D341Med (cell line): Measurements from ENCODE around the gene ATG9A.
"Not testable (repeated sequence)": the region's sequence is repeated elsewhere in the genome, so short reads cannot be mapped to it uniquely, and the experiment has no call there.

Experiments used
- DNase-seq: peaks from one replicate; pipeline ENCODE4 v3.0.0; 2012; ENCODE audit warnings: low spot score

ATG9A gene

GRCh38 chr2:219229305-219230058 is at the start of gene ATG9A, which contains the start of gene ANKZF1:
Gene ATG9A, minus strand, starts transcription at chr2:219229636. Its CDS starts 1,612 bp downstream, at chr2:219228024.
Gene ANKZF1, plus strand, starts transcription at chr2:219229806. Its CDS starts 452 bp downstream, at chr2:219230258.
- peak; percentile 95 for DNase-seq

DNA sequence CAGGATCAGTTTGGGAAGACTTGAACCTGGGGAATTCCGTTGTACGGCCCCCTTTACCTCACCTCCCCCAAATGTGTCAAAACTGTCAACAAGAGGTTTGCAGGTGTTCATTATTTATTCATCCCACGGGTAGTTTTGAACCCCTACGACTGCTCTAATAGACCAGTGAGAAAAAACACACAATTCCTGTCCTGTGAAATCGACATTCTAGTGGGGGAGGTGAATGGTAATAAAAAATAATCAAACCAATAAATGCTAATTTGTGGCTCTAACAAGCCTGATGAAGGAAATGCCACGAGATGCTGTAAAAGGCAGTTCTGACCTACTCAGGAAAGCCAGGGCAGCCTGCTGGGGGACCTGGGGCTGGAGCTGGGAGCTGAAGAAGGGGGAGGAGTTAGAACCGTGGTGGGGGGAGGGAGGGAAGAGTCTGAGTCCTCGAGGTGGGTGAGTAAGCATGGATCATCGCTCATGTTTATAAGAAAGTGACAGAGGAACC is 49.3 kb upstream of the ATG9A start:
- DNase-seq, result no peak

DNA sequence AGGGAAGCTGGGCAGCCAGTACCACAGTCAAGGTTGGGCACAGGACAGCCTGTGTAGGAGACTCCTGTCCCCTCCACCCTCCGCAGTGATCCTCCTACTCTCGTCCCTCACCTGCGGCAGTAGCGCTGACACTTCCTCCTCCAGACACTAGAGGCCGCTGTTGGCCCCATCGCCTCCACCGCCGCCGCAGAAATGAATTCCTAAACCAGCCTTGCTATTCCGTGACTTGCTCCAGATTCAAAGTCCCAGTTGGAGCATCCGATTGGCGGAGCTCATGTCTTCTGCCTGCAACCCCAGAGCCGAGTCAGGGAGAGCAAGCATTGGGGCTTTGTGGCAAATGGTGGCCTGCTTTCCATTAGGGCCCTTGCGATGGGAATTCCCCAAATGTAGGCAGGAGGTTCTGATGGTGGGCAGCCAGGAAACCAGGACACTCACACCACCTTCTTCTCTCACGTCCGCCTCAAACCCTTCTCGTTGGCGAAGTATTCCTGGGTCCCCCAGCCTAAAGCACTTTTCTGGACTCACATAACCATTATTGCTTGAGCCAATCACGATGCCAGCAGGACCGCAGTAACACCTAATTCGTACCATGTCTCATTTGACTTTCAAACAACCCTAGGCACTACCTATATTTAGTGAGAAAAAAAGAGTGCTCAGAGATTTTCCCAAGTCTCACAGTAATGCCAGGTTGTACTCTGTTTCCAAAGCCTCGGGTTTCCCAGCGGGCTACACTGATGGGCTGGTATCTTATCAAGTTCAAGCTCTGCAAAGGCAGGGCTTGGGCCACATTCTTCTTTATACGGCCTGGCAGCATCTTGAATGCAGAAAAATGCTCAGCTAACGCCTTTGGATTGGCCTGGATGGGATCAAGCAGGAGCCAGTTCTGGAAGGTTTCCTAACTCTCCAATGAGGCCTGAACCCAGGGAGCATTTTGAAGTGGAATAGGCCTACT is 48.5 kb upstream of the ATG9A start:
- DNase-seq, result peak; percentile 83

DNA sequence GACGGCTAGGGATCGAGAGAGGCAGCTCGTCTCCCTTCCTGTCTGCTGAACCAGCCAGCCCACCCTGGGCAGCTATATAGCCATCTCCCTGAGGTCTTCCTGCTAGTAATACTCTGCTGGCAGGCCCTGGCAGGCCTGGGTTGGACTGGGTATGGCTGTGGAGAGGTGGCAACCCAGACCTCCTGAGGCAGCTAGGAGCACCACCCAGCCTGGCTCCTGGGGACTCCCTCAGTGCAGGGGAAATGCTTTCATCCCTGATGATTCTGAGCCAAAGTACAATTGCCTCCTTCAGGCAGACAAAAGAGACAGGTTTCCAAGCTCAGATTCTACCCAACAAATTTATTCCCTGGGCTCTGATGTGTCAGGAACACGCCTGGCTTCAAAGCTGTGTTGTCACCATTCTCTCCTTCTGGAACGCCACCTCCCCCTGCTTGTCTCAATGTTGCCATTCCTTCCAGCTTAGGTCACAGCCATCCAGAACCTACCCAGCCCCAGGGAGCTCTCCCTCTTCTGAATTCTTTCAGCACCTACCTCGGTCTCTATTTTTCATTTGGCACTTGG is 45.0 kb upstream of the ATG9A start:
- no peak for DNase-seq

DNA sequence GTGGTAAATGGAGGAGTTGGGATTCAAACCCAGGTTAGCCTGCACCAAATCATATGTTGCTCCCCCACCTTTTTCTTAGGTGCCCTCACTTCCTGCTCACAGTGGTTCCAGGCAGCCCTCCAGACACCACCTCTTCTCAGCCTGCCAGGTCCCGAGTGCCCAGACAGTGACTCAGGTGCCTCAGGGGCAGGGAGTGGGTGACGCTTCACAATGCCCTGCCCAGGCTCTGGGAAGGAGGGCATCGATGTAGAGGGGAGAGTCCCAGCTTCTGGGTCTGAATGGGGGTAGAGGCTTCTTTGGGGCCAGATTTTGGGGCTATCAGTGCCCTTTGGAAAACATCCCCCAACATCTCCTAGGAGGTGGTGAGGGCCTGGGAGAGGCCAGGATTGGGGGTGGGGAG is 44.5 kb upstream of the ATG9A start:
- DNase-seq, result no peak

GRCh38 chr2:219272995-219273394 is 43.6 kb upstream of the ATG9A start:
- no peak for DNase-seq

- no peak for DNase-seq
These were observed 42.9 kb upstream of the ATG9A start for GRCh38 chr2:219272356-219272755.

DNA sequence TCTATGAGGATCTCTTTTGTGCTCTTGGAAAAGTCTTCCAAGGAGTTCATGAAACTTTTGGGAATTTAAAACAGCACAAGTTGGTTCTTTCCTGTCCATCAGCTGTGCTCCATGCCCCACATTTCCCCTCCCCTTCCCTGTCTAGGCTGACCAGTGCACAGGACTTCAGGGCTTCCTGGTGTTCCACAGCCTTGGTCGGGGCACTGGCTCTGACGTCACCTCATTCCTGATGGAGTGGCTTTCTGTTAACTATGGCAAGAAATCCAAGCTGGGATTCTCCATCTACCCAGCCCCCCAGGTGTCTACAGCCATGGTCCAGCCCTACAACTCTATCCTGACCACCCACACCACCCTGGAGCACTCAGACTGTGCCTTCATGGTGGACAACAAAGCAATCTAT is 41.6 kb upstream of the ATG9A start:
- no peak for DNase-seq

DNA sequence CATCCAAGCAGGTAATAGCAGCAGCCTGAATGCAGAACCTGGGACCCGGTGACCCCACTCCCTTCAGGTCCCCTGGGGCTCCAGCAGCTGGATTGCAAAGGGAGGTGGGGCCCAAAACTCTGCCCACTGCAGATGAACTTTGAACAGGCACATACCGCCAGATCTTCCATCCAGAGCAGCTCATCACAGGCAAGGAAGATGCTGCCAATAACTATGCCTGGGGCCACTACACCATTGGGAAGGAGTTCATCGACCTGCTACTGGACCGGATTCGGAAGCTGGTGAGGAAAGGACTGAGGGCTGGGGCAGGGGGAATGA is 40.6 kb upstream of the ATG9A start:
- no peak for DNase-seq

DNA sequence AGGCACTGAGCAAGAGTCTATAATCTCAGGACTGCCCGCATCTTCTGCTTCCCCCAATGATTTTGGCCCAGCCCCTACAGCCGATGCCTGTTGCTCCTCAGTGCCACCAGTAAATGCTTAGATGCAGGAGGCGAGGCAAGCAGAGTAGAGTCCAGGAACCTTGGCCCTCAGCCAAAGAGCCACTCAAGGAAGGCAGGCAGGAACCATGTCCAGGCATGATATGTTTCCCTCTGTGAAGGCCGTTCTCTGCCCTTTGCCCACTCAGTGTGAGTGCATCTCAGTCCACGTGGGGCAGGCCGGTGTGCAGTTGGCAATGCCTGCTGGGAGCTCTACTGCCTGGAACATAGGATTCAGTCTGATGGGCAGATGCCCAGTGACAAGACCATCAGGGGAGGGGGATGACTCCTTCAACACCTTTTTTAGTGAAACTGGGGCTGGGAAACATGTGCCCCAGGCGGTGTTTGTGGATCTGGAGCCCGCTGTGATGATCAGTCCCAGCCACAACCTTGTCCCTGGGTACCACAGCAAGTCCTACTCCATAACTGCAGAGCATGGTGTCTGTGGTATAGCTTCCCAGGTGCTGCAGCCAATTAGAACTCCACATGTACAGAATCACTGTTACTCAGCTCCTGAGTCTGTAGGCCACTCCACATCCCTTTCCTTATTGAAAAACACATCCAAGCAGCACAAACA is 40.1 kb upstream of the ATG9A start:
- DNase-seq, result no peak

GRCh38 chr2:219268294-219268693 is 38.9 kb upstream of the ATG9A start:
- no peak for DNase-seq

- no peak for DNase-seq
These were observed 37.5 kb upstream of the ATG9A start for GRCh38 chr2:219266886-219267285.

DNA sequence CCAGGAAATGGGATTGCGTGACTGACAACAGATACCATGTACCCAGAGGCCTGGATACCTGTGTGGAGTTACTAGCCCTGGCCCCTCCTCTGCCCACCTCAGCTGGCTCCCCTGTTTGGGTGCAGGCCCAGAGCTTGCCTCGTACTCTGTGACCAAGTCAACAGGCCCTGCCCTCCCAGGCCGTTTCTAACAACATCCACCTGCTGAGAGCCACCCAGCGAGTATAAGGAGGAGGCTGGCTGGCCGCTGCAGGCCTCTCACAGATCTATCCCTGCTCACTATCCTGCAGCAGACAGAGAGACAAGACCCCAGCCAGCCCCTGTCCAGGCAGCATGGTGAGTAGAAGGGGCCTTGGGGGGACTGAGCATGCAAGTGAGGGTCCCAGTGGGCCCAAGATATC is 36.8 kb upstream of the ATG9A start:
- no peak for DNase-seq

GRCh38 chr2:219261024-219261855 is 31.8 kb upstream of the ATG9A start:
- no peak for DNase-seq

DNA sequence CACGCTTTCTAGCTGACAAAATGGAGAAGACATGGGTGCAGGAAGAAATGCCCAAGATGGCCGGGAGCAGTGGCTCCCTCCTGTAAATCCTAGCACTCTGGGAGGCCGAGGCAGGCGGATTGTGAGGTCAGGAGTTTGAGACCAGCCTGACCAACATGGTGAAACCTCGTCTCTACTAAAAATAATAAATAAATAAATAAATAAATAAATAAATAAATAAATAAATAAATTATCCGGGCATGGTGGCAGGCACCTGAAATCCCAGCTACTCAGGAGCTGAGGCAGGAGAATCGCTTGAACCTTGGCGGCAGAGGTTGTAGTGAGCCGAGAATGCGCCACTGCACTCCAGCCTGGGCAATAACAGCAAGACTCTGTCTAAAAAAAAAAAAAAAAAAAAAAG is 29.5 kb upstream of the ATG9A start:
- DNase-seq, result not testable (repeated sequence)

GRCh38 chr2:219254590-219255201 is 25.3 kb upstream of the ATG9A start:
- no peak for DNase-seq

DNA sequence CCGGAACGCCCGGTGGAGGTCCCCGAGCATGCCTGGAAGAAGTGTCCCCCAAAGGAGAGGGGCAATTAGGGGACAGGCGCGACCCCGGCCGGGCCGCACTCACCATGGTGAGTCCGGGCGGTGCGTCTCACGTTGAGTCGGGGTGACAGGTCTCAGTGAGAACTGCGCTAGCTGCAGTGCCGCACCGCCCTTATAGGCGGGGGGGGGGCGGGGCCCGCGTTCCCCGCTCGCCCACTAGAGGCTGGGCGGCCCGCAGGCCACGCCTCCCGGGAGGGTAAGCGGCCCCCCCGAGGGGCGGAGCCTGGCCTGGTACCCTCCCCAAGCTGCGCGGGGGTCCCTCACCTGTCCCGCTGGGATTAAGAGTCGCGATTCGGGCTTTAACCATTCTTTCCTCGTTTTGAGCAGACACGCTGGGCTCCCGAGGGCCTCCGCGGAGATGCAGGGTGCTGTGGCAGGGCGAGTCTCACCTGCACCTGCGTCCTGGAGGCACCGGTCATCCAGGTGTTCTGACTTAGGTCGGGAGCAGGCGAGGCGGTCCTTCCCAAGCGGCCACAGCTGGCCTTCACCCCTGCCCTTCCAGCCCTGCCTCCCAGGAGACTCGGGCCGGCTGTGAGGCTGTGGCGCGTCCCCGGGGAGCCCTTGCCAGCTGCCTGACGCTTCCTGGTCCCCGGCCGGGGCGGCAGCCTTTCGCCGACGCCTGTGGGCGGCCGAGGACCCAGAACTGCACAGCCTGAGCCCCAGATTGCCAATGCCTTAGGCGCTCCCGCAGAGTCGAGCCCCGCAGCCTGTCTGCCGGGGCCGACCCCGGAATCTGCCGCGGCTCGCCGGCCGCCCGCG is 24.5 kb upstream of the ATG9A start, which contains the start of gene TUBA4A:
Gene TUBA4A, minus strand, starts transcription at position 166 of the 837 bp plus-strand sequence. Its CDS starts 60 bp downstream, at position 106.
- peak; percentile 90 for DNase-seq

DNA sequence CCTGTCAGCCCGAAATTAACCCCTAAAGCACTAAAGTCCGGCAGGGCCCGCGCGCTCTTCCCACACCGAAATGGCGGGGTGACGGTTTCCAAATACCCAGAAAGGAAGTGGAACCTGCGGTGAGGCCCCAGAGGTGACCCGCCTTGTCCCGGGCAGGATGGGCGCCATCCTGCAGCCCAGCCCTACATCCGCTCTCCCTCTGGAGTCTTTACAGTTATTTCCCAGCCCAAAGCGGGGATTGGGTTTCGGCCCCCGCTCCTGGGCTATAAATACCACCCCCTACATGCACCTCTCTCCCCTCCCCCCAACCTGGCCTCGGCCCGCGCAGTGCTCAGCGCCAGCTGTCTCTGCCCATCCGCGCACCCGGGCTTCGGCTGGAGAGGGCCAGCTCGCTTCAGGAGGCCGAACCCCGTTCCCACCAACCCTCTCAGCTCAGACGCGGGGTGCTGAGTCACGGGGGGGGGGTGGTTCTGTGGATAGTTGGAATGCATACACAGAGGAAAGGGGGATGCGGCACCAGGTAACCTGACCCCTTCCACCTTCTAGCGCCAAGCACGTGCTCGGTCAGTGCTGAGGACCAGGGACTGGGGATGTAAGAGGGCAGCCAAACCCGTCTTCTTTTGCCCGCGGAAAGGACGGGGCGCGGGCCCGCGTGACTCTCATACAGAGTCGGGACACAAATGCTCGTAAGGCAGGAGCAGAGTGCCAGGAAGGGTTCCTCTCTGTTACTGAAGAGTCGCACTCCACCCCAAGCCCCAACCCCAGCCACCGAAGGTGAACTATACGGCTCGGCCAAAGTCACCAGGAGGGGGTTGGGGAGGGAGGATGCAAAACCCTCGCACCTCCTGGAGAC is 23.7 kb upstream of the ATG9A start, which contains the start of gene TUBA4B:
Gene TUBA4B, plus strand, starts transcription at position 344 of the 853 bp plus-strand sequence. Its CDS starts 165 bp downstream, at position 509.
- DNase-seq, result peak; percentile 41

DNA sequence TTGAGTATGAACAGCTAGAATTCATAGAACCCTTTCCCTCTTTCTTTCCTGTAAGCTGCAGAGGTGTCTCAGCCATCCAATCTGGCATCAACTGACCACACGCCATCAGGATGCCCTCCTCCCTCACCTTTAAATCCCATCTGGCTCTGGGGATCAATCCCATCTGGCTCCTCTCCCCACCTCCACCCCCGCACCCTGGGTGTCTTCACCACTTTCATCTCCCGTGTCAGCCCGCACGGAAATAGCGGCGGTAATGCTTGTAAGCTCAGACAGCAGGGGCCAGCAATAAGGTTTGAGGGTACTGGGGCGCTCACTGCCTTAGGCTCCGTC is 23.1 kb upstream of the ATG9A start:
- DNase-seq, result no peak
